Parathyroid adenoma (tissue), 2 donors: ENCODE results near the gene CLASP1.

Experiments used
- H2AFZ ChIP-seq: fragments of 300-600 bp; sonication (generic); one replicate; pipeline ENCODE4 v1.7.0; 2017; ENCODE audit warnings: antibody characterized with exemption, mild to moderate bottlenecking
- H3K27ac ChIP-seq: fragments of 300-600 bp; sonication (generic); one replicate; pipeline ENCODE4 v1.7.0; 2017
- H3K27me3 ChIP-seq: fragments of 300-600 bp; sonication (generic); one replicate; pipeline ENCODE4 v1.7.0; 2017; ENCODE audit warnings: low read length; ENCODE audit not compliant: control insufficient read depth, insufficient read depth
- H3K36me3 ChIP-seq: fragments of 300-600 bp; sonication (generic); one replicate; pipeline ENCODE4 v1.7.0; 2017; ENCODE audit warnings: low read length; ENCODE audit not compliant: control insufficient read depth, insufficient read depth
- H3K4me1 ChIP-seq: fragments of 300-600 bp; sonication (generic); one replicate; pipeline ENCODE4 v1.7.0; 2017; ENCODE audit warnings: control low read depth
- H3K4me2 ChIP-seq: fragments of 300-600 bp; sonication (generic); one replicate; pipeline ENCODE4 v1.7.0; 2017; ENCODE audit warnings: low read length
- H3K4me3 ChIP-seq: fragments of 300-600 bp; sonication (generic); one replicate; pipeline ENCODE4 v1.7.0; 2017; ENCODE audit warnings: low read depth, low read length
- H3K79me2 ChIP-seq: fragments of 300-600 bp; sonication (generic); one replicate; pipeline ENCODE4 v1.7.0; 2017; ENCODE audit warnings: control low read depth
- H3K9ac ChIP-seq: fragments of 300-600 bp; sonication (generic); one replicate; pipeline ENCODE4 v1.7.0; 2017; ENCODE audit warnings: mild to moderate bottlenecking
- H3K9me3 ChIP-seq: fragments of 300-600 bp; sonication (generic); one replicate; pipeline ENCODE4 v1.7.0; 2017; ENCODE audit warnings: low read length; ENCODE audit not compliant: control insufficient read depth
- TF ChIP-seq, protein P1 (sequence below): fragments of 300-600 bp; sonication (generic); IDR thresholded peaks from one replicate; pipeline ENCODE4 v1.7.0; 2017; ENCODE audit warnings: antibody characterized with exemption, mild to moderate bottlenecking
- donor health status: primary hyperparathyroidism.

The CLASP1 gene

DNA sequence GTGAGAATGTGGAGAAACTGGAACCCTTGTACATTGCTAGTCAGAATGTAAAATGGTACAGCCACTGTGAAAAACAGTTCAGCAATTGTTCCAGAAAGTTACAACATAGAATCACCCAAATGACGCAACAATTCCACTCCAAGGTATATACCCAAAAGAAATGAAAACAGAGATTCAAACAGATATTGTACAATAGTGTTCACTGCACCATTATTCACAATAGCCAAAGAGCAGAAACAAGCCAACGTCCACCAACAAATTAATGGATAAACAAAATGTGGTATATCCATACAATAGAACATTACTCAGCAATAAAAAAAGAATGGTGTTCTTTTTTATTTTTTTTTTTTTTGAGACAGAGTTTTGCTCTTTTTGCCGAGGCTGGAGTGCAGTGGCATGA is 10.9 kb downstream of the CLASP1 start:
- no peak overlapping the region for H3K4me2 ChIP-seq
- no peaks in the 10 kb centered on the region for H3K27me3 ChIP-seq

DNA sequence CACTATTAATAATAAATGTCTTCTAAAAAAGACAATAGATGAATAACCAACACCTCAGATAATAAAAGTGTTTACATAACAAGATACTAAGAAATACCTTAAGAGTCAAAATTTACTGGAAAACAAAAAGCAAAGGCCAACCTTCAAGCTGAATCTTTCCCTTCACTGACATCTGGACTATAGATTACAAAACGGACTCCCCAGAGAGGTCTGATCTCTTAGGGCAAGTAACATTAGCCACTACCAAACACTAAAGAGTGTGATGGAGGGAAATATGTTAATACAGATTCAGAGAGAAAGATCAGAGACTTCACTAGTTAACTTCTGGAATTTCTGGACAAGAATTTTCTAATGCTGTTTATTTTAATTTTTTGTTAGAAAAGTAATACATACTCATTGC is 13.9 kb downstream of the CLASP1 start:
- H3K9ac ChIP-seq = no peak overlapping the region
- H3K27me3 ChIP-seq = no peaks in the 10 kb centered on the region
- no peaks in the 10 kb centered on the region for H3K36me3 ChIP-seq
- H3K4me3 ChIP-seq = no peak overlapping the region
- H3K79me2 ChIP-seq = peaks cover 50% of the 10 kb centered on the region
- peaks cover 8% of the 10 kb centered on the region for H3K4me1 ChIP-seq
- TF ChIP-seq, protein P1, sequence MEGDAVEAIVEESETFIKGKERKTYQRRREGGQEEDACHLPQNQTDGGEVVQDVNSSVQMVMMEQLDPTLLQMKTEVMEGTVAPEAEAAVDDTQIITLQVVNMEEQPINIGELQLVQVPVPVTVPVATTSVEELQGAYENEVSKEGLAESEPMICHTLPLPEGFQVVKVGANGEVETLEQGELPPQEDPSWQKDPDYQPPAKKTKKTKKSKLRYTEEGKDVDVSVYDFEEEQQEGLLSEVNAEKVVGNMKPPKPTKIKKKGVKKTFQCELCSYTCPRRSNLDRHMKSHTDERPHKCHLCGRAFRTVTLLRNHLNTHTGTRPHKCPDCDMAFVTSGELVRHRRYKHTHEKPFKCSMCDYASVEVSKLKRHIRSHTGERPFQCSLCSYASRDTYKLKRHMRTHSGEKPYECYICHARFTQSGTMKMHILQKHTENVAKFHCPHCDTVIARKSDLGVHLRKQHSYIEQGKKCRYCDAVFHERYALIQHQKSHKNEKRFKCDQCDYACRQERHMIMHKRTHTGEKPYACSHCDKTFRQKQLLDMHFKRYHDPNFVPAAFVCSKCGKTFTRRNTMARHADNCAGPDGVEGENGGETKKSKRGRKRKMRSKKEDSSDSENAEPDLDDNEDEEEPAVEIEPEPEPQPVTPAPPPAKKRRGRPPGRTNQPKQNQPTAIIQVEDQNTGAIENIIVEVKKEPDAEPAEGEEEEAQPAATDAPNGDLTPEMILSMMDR = no peak
- H3K27ac ChIP-seq = no peak overlapping the region
- H2AFZ ChIP-seq = no peak overlapping the region
- no peak overlapping the region for H3K4me2 ChIP-seq
- H3K9me3 ChIP-seq = no peaks in the 10 kb centered on the region

More for the DNA sequence above, 10.9 kb downstream of the CLASP1 start:
- no peak overlapping the region for H3K27ac ChIP-seq
- H3K9ac ChIP-seq = no peak overlapping the region
- H3K79me2 ChIP-seq = peaks cover 52% of the 10 kb centered on the region
- H2AFZ ChIP-seq = no peak overlapping the region
- no peaks in the 10 kb centered on the region for H3K36me3 ChIP-seq
- no peaks in the 10 kb centered on the region for H3K9me3 ChIP-seq
- H3K4me3 ChIP-seq = no peak overlapping the region
- TF ChIP-seq, protein P1 = no peak
- peaks cover 8% of the 10 kb centered on the region for H3K4me1 ChIP-seq

DNA sequence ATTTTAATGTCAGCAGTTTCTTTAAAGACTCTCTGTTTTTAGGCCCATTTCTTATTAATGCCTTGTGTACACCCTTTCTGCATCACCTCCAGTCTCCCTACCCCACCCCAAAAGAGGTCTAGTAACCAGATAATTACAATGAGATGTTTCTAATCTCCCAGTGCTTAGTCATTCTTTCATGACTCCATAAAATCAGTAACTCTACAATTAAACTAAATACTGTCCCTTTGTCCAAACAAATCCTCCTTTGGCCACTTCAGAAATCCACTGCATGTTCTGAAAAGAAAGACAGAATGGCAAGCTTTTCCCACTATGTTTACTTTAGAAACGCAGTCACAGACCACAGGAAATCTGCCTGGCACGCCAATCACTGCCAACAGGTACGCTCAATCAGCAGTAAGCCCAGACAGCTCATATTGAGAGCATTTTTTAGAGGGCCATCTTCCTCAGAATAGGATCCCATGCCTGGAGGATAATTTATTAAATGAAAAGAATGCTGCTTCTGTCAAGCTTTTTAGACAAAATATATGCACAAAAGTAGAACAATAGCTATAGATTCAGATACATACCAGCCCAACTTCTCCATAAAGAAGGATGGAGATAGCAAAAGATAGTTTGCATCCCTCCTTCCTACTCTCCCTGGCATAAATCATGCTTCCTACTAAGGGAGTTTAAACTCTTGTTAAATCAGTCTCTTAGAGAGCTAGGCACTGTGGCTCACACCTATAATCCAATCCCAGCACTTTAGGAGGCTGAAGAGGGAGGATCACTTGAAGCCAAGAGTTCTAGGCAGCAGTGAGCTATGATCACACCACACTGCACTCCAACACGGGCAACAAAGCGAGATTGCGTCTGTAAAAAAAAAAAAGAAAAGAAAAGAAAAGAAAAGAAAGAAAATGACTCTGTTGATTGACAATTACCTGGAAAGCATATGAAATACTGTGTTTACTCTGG is 14.6 kb downstream of the CLASP1 start:
- no peak overlapping the region for H3K9ac ChIP-seq
- TF ChIP-seq, protein P1 = no peak
- H3K4me3 ChIP-seq = no peak overlapping the region
- H2AFZ ChIP-seq = no peak overlapping the region
- no peaks in the 10 kb centered on the region for H3K27me3 ChIP-seq
- H3K79me2 ChIP-seq = peaks cover 49% of the 10 kb centered on the region
- no peaks in the 10 kb centered on the region for H3K9me3 ChIP-seq
- peaks cover 8% of the 10 kb centered on the region for H3K4me1 ChIP-seq
- H3K36me3 ChIP-seq = no peaks in the 10 kb centered on the region
- no peak overlapping the region for H3K27ac ChIP-seq
- H3K4me2 ChIP-seq = no peak overlapping the region

- TF ChIP-seq, protein P1 = no peak
- Histone ChIP-seq H2AFZ (no peak overlapping the region), H3K36me3 (no peaks in the 10 kb centered on the region), H3K27me3 (no peaks in the 10 kb centered on the region), H3K9me3 (no peaks in the 10 kb centered on the region), H3K9ac (no peak overlapping the region), H3K4me2 (no peak overlapping the region), H3K27ac (no peak overlapping the region), H3K4me1 (peaks cover 8% of the 10 kb centered on the region), H3K79me2 (peaks cover 40% of the 10 kb centered on the region), H3K4me3 (no peak overlapping the region)
Observed at GRCh38 chr2:121633463-121633862, 15.8 kb downstream of the CLASP1 start.
